H1 (cell line): ENCODE results near the gene C2. TPM values are rescaled to one million over a fixed set of nuclear protein-coding genes. Genes with fewer than 3 reads are reported as not detected.

Source experiments
- GABPA ChIP-seq: IDR thresholded peaks from 2 replicates; pipeline ENCODE4 v1.6.1; 2011; ENCODE audit warnings: mild to moderate bottlenecking, low read length, moderate library complexity, borderline replicate concordance; ENCODE audit not compliant: insufficient read depth
- USF2 ChIP-seq: IDR thresholded peaks from 2 replicates; pipeline ENCODE4 v1.6.1; 2011; ENCODE audit warnings: low read length, improper control_type of control experiment
- polyA plus RNA-seq, 7 experiments: library from polyadenylated mRNA; depleted of rRNA in 3 of 7; stranded (reverse) in 5 of 7; unstranded in 2 of 7; fragments of >200 nt in 5 of 7; fragments of 200-250 nt in 2 of 7; gene quantifications; 1 replicate in 5 of 7; 2 replicates in 1 of 7; 4 replicates in 1 of 7; pipeline versions ENCODE4 v1.2.1 to v1.2.3, GENCODE V29; 2011 to 2013; ENCODE audit warnings: missing spikeins in 2 of 7, mixed read lengths in 2 of 7
- total RNA-seq: library from RNA; stranded (reverse); fragmentation: NEBNext Ultra II Directional; extraction: Animal tissue kit (Norgen Biotek cat#: 25700); gene quantifications from 2 replicates; pipeline ENCODE4 v1.2.1, GENCODE V29; 2021

C2 gene
- total and polyA plus RNA-seq, 2 of the 8 experiments (the other 6 are each of a cell fraction or from before 2014, with no cell fraction given), result 0.26 to 0.38 TPM

DNA sequence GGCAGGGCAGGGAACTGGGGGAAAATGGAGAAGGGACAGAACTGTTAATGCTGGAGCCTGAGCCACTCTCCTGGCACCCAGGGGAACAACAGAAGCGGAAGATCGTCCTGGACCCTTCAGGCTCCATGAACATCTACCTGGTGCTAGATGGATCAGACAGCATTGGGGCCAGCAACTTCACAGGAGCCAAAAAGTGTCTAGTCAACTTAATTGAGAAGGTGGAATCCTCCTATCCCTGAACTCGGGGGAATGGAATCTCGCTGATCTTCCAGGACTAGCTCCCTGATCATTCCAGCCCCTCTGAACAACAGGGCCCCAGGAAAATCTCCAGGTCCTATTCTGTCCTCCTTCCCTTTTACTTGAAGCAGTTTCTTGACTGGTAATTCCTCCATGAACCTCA, 20.3 kb downstream of the C2 start (continued):
- TF ChIP-seq USF2 (no peak), GABPA (no peak)
- TF ChIP-seq, all 59 proteins: peak for 0
